HG03558 (cell line): Measurements from ENCODE around the gene HES2.
"Not testable (repeated sequence)": the region's sequence is repeated elsewhere in the genome, so short reads cannot be mapped to it uniquely, and the experiment has no call there.

ENCODE experiments used
- ATAC-seq: cut with Tn5 transposase; IDR thresholded peaks from one replicate; pipeline ENCODE4 v1.9.1; 2021; ENCODE audit warnings: moderate number of reproducible peaks; ENCODE audit not compliant: unreplicated experiment; ENCODE audit errors: extremely low read depth

Gene HES2

GRCh38 chr1:6437012-6437700 lies 17.4 kb upstream of the HES2 start:
- not testable (repeated sequence) for ATAC-seq

GRCh38 chr1:6436277-6436676 lies 16.6 kb upstream of the HES2 start:
- ATAC-seq: not testable (repeated sequence)

DNA sequence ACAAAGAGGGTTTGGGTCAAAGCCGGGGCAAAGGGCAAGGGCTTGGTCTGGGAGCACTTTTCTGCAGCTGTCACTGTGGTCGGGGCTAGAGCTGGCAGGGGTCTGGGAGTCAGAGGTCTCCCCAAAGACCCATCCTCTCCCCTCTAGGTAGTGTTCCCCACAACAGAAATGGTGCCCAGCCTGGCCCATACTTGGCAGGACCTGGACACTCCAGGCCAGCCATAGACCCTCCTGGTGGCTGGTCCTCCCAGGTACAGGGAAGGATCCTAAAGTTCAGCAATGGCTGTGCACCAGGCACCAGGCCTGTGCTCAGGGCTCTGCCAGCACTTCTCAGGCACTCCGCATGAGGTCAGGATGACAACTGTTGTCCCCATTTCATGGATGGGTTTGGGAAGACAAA lies 15.8 kb upstream of the HES2 start:
- no peak for ATAC-seq

DNA sequence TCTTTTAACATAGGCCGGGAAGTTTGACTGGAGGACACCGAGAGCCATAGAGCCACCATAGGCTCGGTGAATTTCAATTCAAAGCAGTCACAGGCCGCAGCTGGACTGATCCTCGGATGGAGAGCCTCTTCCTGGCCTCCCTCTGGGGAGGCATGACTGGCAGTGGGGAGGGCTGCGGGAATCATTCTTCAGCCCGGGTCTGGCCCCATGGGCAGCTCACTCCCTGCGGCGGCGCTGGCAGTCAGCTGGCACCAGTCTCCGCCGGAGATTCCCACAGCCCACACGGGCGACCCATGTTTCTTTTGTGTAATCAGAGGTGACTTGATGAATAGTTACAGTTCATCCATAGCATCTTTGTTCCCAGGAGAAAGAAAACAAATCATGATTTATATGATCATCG lies 15.4 kb upstream of the HES2 start:
- ATAC-seq: no peak

- no peak for ATAC-seq
Measured at GRCh38 chr1:6434186-6434585, 14.5 kb upstream of the HES2 start.

GRCh38 chr1:6431645-6432579 lies 12.2 kb upstream of the HES2 start:
- ATAC-seq: not testable (repeated sequence)

DNA sequence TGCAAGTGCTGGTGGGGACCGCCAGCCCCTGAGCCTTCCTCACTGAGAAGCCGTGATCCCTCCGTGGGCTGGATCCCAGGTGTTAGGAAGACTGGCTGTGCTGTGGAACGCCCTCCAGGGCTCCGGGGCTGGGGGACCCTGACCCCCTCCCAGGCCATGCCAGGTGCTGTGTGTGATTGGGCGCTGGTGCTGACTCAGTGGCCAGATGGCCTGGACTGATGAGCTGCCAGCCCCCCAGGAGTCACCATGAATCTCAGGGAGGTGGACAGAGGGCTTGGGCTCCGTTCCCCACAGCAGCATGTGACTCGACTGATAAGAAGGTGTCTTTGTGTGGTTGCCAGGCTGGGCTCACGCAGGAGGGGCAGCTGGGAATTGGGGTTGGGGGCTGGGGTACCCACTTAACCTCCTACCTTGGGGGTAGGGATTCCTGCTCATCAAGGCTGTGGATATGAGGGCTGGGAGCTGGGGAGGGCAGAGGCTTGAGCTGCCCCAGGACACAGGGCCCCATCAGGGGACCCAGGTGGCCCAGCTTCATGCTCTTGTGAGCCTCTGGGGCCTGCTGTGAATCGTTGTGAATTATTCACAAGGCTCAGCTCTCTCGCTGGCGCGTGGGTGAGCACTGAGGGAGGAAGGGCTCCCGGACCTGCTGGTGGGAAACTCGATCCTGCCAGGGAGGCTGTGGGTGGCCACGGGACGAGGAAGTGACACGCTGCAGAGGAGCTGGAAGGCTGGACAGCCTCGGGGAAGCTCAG lies 10.1 kb upstream of the HES2 start:
- not testable (repeated sequence) for ATAC-seq

- ATAC-seq: not testable (repeated sequence)
Measured at GRCh38 chr1:6428453-6428852, 8.7 kb upstream of the HES2 start.

DNA sequence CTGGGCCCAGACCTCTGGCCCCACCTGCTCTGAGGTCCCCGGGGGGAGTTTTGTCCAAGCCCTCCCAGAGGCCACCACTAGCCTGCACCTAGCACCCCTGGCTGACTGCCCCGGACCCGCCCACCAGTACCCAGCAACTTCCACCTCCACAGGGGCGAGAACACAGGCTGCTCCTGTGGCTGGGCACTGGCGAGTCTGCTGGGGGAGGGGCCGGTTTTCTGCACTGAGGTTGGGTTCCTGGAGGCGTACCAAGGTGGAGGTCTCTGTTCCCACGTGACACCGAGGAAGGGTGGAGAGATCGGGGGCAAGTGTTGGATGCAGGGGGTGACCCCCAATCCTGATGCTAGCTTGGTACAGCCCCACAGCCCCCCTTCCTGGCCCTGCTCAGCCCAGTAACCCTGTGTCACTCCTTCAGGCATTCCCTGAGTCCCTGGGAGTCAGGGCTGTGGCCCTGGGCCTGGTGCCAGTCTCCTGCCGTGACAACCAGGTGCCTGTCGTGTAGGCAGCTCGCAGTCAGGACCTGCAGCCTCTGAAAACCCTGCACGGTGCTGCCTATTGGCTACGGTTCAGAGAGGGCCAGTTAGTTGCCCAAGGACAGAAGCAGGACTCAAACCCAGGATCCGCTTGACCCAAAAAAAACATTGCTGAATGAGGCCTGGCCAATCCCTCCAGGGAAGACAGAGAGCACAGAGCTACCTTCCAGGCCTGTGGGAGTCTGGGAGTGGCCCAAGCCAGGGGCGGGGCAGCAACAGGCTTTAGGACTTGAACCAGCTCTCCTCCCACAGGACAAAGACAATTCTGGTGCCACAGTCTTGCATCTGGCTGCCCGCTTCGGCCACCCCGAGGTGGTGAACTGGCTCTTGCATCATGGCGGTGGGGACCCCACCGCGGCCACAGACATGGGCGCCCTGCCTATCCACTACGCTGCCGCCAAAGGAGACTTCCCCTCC lies 8.0 kb upstream of the HES2 start:
- no peak for ATAC-seq

DNA sequence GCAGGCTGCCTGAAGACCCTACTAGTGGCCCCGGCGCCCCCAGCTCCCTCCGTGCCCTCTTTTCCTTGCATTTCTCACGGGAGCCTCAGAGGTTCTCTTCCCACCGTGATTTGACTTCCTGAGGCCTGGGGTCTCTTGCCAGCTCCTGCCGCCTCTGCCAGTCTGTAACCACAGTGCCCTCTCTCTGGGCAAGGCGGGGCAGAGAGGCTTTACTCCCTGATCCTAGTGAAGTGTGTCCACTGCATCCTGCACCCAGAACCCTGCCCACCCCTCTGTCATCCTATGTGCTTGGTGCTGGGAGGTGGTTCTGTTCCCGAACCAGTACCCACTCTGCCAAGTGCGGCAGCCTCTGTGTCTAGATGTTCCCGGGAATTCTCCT lies 7.2 kb upstream of the HES2 start:
- no peak for ATAC-seq

DNA sequence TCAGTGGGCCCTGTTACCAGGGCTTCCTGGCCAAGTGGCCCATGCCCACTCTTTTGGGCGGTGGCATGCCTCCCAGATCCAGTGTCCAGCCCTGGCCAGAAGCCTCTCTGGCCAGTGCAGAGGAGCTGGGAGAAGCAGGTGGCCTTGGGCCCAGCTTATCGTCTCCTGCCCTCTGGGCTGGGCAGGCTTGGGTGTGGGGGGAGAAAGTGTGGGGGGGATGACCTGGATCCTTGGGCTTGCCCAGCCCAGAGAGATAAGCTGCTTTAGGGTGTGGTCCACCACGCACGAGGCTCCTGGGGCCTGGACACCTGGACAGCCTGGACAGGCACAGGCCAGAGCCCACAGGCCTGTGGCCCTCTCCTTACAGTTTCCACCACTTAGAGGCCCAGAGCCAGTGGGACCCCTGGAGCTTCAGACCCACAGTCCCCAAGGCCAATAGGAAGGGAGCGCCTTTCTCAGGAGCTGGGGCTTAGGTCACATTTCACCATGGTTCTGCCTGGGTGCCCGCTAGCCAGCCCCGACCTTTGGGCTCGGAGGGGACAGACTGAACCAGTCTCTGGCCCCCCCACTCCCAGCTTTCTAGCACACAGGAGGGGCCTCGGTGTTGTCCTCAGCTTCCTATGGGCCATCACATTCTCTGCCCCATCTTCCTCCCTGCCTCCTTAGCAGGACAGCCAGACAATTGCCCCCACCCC lies 6.7 kb upstream of the HES2 start:
- no peak for ATAC-seq

GRCh38 chr1:6425658-6426057 lies 5.9 kb upstream of the HES2 start:
- no peak for ATAC-seq

DNA sequence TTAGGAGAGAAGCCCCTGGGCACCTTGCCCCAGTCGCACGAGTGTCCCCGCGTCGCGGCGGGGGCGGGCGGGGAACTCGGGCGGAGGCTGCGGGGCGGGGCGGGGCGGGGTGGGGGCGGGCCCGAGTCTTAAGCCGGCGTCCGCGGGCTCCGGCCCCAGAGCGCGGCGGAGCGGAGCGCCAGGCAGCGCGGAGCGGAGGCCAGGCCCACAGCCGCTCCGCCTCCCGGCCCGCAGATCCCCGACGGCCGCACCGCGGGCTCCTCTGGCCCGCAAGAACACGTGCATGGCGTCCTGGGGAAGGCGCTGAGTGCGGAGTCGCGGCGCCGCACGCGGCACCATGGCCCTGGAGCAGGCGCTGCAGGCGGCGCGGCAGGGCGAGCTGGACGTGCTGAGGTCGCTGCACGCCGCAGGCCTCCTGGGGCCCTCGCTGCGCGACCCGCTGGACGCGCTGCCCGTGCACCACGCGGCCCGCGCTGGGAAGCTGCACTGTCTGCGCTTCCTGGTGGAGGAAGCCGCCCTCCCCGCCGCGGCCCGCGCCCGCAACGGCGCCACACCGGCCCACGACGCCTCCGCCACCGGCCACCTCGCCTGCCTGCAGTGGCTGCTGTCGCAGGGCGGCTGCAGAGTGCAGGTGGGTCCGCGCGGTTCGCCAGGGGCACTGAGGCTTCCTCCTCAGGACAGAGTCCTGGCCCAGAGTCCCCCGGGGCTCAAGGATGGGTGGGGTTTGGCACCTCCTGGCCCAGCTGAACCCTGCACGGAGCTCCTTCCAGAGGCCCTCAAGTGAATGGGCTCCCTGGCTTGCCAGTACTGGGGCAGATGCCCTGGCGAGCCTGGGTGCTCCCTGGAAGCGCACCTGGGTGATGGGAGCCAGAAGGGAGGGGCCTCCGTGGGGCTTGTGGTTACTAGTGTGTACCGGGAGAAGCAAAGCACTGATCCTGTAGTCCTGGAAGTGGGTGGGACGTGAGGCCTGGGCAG lies 5.2 kb upstream of the HES2 start, which contains the start of gene ESPN:
TSS of gene ESPN (plus strand) at position 158 of the 975 bp plus-strand sequence. CDS start at position 338, 180 bp downstream.
- ATAC-seq: no peak

GRCh38 chr1:6424000-6424565 lies 4.4 kb upstream of the HES2 start:
- no peak for ATAC-seq

DNA sequence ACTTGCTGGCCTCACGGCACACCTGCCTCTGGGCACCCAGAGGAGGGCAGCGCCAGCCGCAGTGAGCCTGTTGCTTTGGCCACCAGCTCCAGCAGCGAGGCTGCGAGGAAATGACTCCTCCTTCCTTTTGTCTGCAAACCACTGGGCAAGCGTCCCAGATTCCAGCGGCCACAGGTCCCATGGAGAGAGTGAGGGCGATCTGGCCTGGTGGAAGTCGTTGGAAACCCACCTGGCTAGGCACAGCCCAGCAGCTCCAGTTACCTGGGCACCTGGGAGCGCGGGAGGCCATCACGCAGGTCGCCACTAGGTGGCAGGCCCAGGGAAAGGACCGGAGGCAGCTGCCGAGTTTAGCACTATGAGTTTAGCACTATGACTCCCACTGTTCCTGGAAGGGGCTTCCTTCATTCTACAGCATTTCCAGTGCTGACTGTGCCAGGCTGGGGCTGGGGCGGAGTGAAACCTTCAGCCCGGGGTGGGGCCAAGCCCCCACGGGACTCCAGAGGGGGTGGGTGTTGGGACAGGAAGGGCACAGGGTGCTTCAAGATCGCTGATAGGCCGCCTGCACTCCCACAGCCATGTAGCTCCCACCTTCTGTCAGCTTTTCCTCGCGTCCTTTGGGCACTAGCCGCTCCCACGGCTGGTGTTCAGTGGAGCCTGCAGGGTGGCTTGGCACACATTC lies 3.7 kb upstream of the HES2 start:
- no peak for ATAC-seq

DNA sequence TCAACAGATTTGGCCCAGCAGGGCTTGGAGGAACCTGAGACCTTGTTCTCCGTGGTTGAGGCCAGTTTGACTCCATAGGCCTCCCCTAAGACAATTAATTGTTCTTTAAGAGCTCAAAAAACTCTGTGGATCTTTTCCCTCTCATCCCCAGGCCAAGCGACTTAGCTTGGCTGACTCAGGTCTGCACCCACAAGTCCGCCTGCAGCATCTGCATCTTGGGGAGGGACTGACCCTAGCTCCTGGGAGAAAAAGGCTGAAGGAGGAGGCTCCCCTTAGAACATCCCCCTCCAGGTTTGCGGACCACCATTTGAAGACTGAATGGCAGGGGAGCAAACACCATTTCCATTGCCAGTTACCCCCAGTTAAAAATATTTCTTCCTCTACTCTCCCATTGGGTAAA lies 1.5 kb upstream of the HES2 start:
- ATAC-seq: no peak

- ATAC-seq: no peak
Measured at GRCh38 chr1:6420454-6421042, 829 bp upstream of the HES2 start.
